Measurements from ENCODE around the gene RPE65.

DNA sequence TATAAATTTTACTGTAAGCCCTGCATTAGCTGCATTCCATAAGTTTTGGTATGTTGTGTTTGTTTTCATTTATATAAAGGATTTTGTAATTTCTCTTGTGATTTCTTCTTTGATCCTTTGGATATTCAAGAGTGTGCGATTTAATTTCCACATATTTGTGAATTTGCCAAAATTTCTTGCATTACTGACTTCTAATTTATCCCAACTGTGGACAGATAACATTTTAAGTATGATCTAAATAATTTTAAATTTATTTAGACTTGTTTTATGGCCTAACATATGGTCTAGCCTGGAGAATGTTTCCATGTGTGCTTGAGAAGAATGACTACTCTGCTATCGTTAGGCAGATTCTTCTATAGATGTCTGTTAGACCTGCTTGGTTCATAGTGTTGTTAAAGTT is 23.2 kb downstream of the RPE65 start:
- TF ChIP-seq POLR2AphosphoS5 (IDR thresholded peaks at IDR 0.05; ENCODE audit: insufficient read depth, low read depth, low read length) (no peak), EZH2 (IDR thresholded peaks at IDR 0.05; ENCODE audit: borderline replicate concordance, low read depth, low read length, severe bottlenecking) (no peak), POLR2A (IDR thresholded peaks at IDR 0.05; ENCODE audit: low read depth, low read length) (no peak)
- TF ChIP-seq, protein P1, sequence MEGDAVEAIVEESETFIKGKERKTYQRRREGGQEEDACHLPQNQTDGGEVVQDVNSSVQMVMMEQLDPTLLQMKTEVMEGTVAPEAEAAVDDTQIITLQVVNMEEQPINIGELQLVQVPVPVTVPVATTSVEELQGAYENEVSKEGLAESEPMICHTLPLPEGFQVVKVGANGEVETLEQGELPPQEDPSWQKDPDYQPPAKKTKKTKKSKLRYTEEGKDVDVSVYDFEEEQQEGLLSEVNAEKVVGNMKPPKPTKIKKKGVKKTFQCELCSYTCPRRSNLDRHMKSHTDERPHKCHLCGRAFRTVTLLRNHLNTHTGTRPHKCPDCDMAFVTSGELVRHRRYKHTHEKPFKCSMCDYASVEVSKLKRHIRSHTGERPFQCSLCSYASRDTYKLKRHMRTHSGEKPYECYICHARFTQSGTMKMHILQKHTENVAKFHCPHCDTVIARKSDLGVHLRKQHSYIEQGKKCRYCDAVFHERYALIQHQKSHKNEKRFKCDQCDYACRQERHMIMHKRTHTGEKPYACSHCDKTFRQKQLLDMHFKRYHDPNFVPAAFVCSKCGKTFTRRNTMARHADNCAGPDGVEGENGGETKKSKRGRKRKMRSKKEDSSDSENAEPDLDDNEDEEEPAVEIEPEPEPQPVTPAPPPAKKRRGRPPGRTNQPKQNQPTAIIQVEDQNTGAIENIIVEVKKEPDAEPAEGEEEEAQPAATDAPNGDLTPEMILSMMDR (IDR thresholded peaks at IDR 0.05; ENCODE audit: extremely low read depth in 1 of 2, insufficient read depth in 1 of 2, low read depth in 1 of 2, low read length in 2 of 2) = no peak
